ENCODE measurements around the gene PDGFB. TPM values are rescaled to one million over a fixed set of nuclear protein-coding genes. Genes with fewer than 3 reads are reported as not detected.

PDGFB gene
- total and polyA plus RNA-seq, 2 donors (not counting 1 experiment from before 2014, with no cell fraction given): 0.04 TPM; not detected in 1

- no peaks in the 10 kb centered on the region for H3K79me2 ChIP-seq (ENCODE audit: control insufficient read depth, insufficient read depth, low read length)
- intact Hi-C loops (cut with micrococcal nuclease): no loop called here
- peak; percentile 21 for ATAC-seq (ENCODE audit: low read depth)
- 58% methylated on average over 12 of the region's 12 CpGs for WGBS (ENCODE audit: insufficient coverage)
- no peak for DNase-seq
- no peaks in the 10 kb centered on the region for H3K36me3 ChIP-seq (replicated peaks in 1 of 2; ENCODE audit: control extremely low read depth in 1 of 2, control insufficient read depth in 1 of 2, extremely low read depth in 1 of 2, insufficient read depth in 2 of 2, low read length in 1 of 2)
- no peaks in the 10 kb centered on the region for H3K9me3 Mint-ChIP-seq (ENCODE audit: insufficient read depth)
- TF ChIP-seq CTCF (IDR thresholded peaks at IDR 0.05) (no peak), EZH2 (IDR thresholded peaks at IDR 0.05; ENCODE audit: borderline replicate concordance, insufficient read depth, low read depth, low read length, poor library complexity, severe bottlenecking) (no peak)
- no peak overlapping the region for H3K27ac ChIP-seq (ENCODE audit: low read length in 2 of 2)
- H3K4me3 Mint-ChIP-seq: no peak overlapping the region
- no peak overlapping the region for H3K4me3 ChIP-seq (ENCODE audit: control extremely low read depth in 1 of 5, extremely low read depth in 1 of 5, insufficient read depth in 1 of 5, low read depth in 2 of 5, low read length in 4 of 5)
- POLR2A ChIA-PET: no interaction called here
- H2AFZ ChIP-seq (ENCODE audit: insufficient read depth, low read depth, low read length, poor library complexity, severe bottlenecking): peak overlapping the region; percentile 46
- H3K27me3 Mint-ChIP-seq: peaks cover 16% of the 10 kb centered on the region
- CTCF ChIA-PET: no interaction called here
- no peaks in the 10 kb centered on the region for H4K20me1 ChIP-seq (ENCODE audit: control insufficient read depth, insufficient read depth, low read length, poor library complexity, severe bottlenecking)
- no peak overlapping the region for H3K4me2 ChIP-seq (replicated peaks; ENCODE audit: low read depth, low read length, poor library complexity, severe bottlenecking)
- H3K4me1 Mint-ChIP-seq: peaks cover 5% of the 10 kb centered on the region
- peaks cover 0 to 16% (median 0%) of the 10 kb centered on the region in 4 experiments for H3K27me3 ChIP-seq (replicated peaks in 1 of 4; ENCODE audit: control extremely low read depth in 1 of 4, control insufficient read depth in 3 of 4, insufficient read depth in 4 of 4, low read length in 3 of 4)
- peaks cover 0 to 31% (median 1%) of the 10 kb centered on the region in 3 donors for H3K9me3 ChIP-seq (ENCODE audit: control extremely low read depth in 1 of 3, control insufficient read depth in 2 of 3, insufficient read depth in 1 of 3, low read length in 2 of 3)
- no peak overlapping the region for H3K27ac Mint-ChIP-seq
- H3K4me1 ChIP-seq (ENCODE audit: control insufficient read depth in 2 of 2, insufficient read depth in 2 of 2, low read length in 2 of 2): peaks cover 0 to 6% of the 10 kb centered on the region in 2 donors
- no peak overlapping the region for H3K9ac ChIP-seq (ENCODE audit: low read length)
These were observed 21.7 kb upstream of the PDGFB start for GRCh38 chr22:39266398-39267030.

GRCh38 chr22:39265143-39265886 is 20.5 kb upstream of the PDGFB start:
- H3K4me3 ChIP-seq (ENCODE audit: control extremely low read depth in 1 of 5, extremely low read depth in 1 of 5, insufficient read depth in 1 of 5, low read depth in 2 of 5, low read length in 4 of 5): no peak overlapping the region
- Mint-ChIP-seq H3K4me3 (no peak overlapping the region), H3K27me3 (peaks cover 10% of the 10 kb centered on the region), H3K9me3 (ENCODE audit: insufficient read depth) (peaks cover 3% of the 10 kb centered on the region), H3K27ac (no peak overlapping the region), H3K4me1 (peaks cover 5% of the 10 kb centered on the region)
- no peak overlapping the region for H3K4me2 ChIP-seq (replicated peaks; ENCODE audit: low read depth, low read length, poor library complexity, severe bottlenecking)
- peaks cover 0 to 11% (median 0%) of the 10 kb centered on the region in 4 experiments for H3K27me3 ChIP-seq (replicated peaks in 1 of 4; ENCODE audit: control extremely low read depth in 1 of 4, control insufficient read depth in 3 of 4, insufficient read depth in 4 of 4, low read length in 3 of 4)
- H3K9me3 ChIP-seq (ENCODE audit: control extremely low read depth in 1 of 3, control insufficient read depth in 2 of 3, insufficient read depth in 1 of 3, low read length in 2 of 3): peaks cover 0 to 29% (median 6%) of the 10 kb centered on the region in 3 donors
- H3K4me1 ChIP-seq (ENCODE audit: control insufficient read depth in 2 of 2, insufficient read depth in 2 of 2, low read length in 2 of 2): peaks cover 0 to 6% of the 10 kb centered on the region in 2 donors
- ATAC-seq (ENCODE audit: low read depth): no peak
- TF ChIP-seq EZH2 (IDR thresholded peaks at IDR 0.05; ENCODE audit: borderline replicate concordance, insufficient read depth, low read depth, low read length, poor library complexity, severe bottlenecking) (no peak), CTCF (IDR thresholded peaks at IDR 0.05) (no peak)
- H3K9ac ChIP-seq (ENCODE audit: low read length): no peak overlapping the region
- WGBS (ENCODE audit: insufficient coverage): 95% methylated on average over 22 of the region's 23 CpGs
- H4K20me1 ChIP-seq (ENCODE audit: control insufficient read depth, insufficient read depth, low read length, poor library complexity, severe bottlenecking): no peaks in the 10 kb centered on the region
- H3K79me2 ChIP-seq (ENCODE audit: control insufficient read depth, insufficient read depth, low read length): no peaks in the 10 kb centered on the region
- CTCF ChIA-PET: no interaction called here
- intact Hi-C loops (cut with micrococcal nuclease): no loop called here
- no peaks in the 10 kb centered on the region for H3K36me3 ChIP-seq (replicated peaks in 1 of 2; ENCODE audit: control extremely low read depth in 1 of 2, control insufficient read depth in 1 of 2, extremely low read depth in 1 of 2, insufficient read depth in 2 of 2, low read length in 1 of 2)
- POLR2A ChIA-PET: no interaction called here
- no peak overlapping the region for H2AFZ ChIP-seq (ENCODE audit: insufficient read depth, low read depth, low read length, poor library complexity, severe bottlenecking)
- no peak for DNase-seq
- no peak overlapping the region for H3K27ac ChIP-seq (ENCODE audit: low read length in 2 of 2)

All from B cell (primary cell).